Measurements from ENCODE around the gene VWF. TPM values are rescaled to one million over a fixed set of nuclear protein-coding genes. Genes with fewer than 3 reads are reported as not detected.
"Not testable (repeated sequence)": the region's sequence is repeated elsewhere in the genome, so short reads cannot be mapped to it uniquely, and the experiment has no call there.

Gene VWF
- total RNA-seq, 3 donors from 2014 or later = 34.3 to 82.5 (median 72.9) TPM

GRCh38 chr12:6166808-6167207 is 42.3 kb upstream of the VWF start:
- no peak for TF ChIP-seq CTCF (IDR thresholded peaks at IDR 0.05)
- H3K36me3 ChIP-seq (ENCODE audit: low read depth) = no peaks in the 10 kb centered on the region
- no peak overlapping the region for H3K4me3 ChIP-seq
- DNase-seq = no peak
- H3K9me3 ChIP-seq = no peaks in the 10 kb centered on the region
- no peak for ATAC-seq
- H3K4me1 ChIP-seq (ENCODE audit: low read depth) = peaks cover 2% of the 10 kb centered on the region
- intact Hi-C loops (cut with DNase I, micrococcal nuclease) = no loop called here

- no peak for TF ChIP-seq CTCF (IDR thresholded peaks at IDR 0.05)
These were observed 40.9 kb upstream of the VWF start for GRCh38 chr12:6165395-6165794.

GRCh38 chr12:6163416-6164060 is 39.1 kb upstream of the VWF start:
- ATAC-seq (no peak), DNase-seq (no peak)
- intact Hi-C loops (cut with DNase I, micrococcal nuclease) = no loop called here
- Histone ChIP-seq H3K9me3 (no peaks in the 10 kb centered on the region), H3K4me3 (no peak overlapping the region), H3K4me1 (ENCODE audit: low read depth) (peaks cover 2% of the 10 kb centered on the region), H3K36me3 (ENCODE audit: low read depth) (no peaks in the 10 kb centered on the region)
- TF ChIP-seq CTCF (IDR thresholded peaks at IDR 0.05) = no peak

More at GRCh38 chr12:6165395-6165794, 40.9 kb upstream of the VWF start:
- intact Hi-C loops (cut with DNase I, micrococcal nuclease) = no loop called here
- DNase-seq (no peak), ATAC-seq (no peak)
- Histone ChIP-seq H3K4me1 (ENCODE audit: low read depth) (peaks cover 2% of the 10 kb centered on the region), H3K36me3 (ENCODE audit: low read depth) (no peaks in the 10 kb centered on the region), H3K9me3 (no peaks in the 10 kb centered on the region), H3K4me3 (no peak overlapping the region)

GRCh38 chr12:6161124-6161882 is 36.8 kb upstream of the VWF start:
- Histone ChIP-seq H3K36me3 (ENCODE audit: low read depth) (no peaks in the 10 kb centered on the region), H3K9me3 (no peaks in the 10 kb centered on the region), H3K4me1 (ENCODE audit: low read depth) (no peaks in the 10 kb centered on the region), H3K4me3 (no peak overlapping the region)
- ATAC-seq (peak; percentile 36), DNase-seq (no peak)
- TF ChIP-seq CTCF (IDR thresholded peaks at IDR 0.05) = no peak
- intact Hi-C loops (cut with DNase I, micrococcal nuclease) = no loop called here

GRCh38 chr12:6160049-6160649 is 35.7 kb upstream of the VWF start:
- H3K4me1 ChIP-seq (ENCODE audit: low read depth); DNase-seq; H3K9me3 ChIP-seq; H3K4me3 ChIP-seq; H3K36me3 ChIP-seq (ENCODE audit: low read depth); intact Hi-C loops (cut with DNase I, micrococcal nuclease); ATAC-seq: not testable (repeated sequence)

GRCh38 chr12:6159166-6160011 is 34.9 kb upstream of the VWF start:
- H3K4me3 ChIP-seq; H3K9me3 ChIP-seq; ATAC-seq; H3K36me3 ChIP-seq (ENCODE audit: low read depth); H3K4me1 ChIP-seq (ENCODE audit: low read depth); intact Hi-C loops (cut with DNase I, micrococcal nuclease); DNase-seq: not testable (repeated sequence)
